HCT116 (cell line): ENCODE measurements around the gene PDZD8.

Experiments
- CEBPB ChIP-seq: IDR thresholded peaks from 2 replicates; pipeline ENCODE4 v1.6.1; 2012; ENCODE audit warnings: low read depth
- CTCF ChIP-seq, 3 experiments: fragments of 200-600 bp in 1 of 3; sonication (generic) in 1 of 3; IDR thresholded peaks in 2 of 3; conservative IDR thresholded peaks in 1 of 3; 2 replicates each; pipeline ENCODE4 v1.5.1; 2012 to 2017; ENCODE audit warnings: low read depth in 2 of 3, low read length in 2 of 3, antibody characterized with exemption in 1 of 3, borderline replicate concordance in 1 of 3, control low read depth in 1 of 3, mild to moderate bottlenecking in 1 of 3, mixed read lengths in 1 of 3, mixed run types in 1 of 3, moderate library complexity in 1 of 3; ENCODE audit not compliant: insufficient read depth in 1 of 3
- EZH2 ChIP-seq: fragments of 200-600 bp; sonication (generic); IDR thresholded peaks from 2 replicates; pipeline ENCODE4 v1.6.1; 2017; ENCODE audit warnings: antibody characterized with exemption, mixed run types
- EZH2phosphoT487 ChIP-seq: fragments of 200-600 bp; IDR thresholded peaks from 2 replicates; pipeline ENCODE4 v1.6.1; 2018; ENCODE audit warnings: antibody characterized with exemption, borderline replicate concordance
- JUND ChIP-seq: IDR thresholded peaks from 2 replicates; pipeline ENCODE4 v1.6.1; 2012
- POLR2A ChIP-seq: IDR thresholded peaks from 2 replicates; pipeline ENCODE4 v1.7.0; 2011; ENCODE audit warnings: borderline replicate concordance; ENCODE audit not compliant: insufficient read depth, insufficient read length; ENCODE audit errors: extremely low read depth
- POLR2AphosphoS5 ChIP-seq: IDR thresholded peaks from 2 replicates; pipeline ENCODE4 v1.6.1; 2011; ENCODE audit warnings: mild to moderate bottlenecking, low read depth, low read length, moderate library complexity
- SP1 ChIP-seq: IDR thresholded peaks from 2 replicates; pipeline ENCODE4 v1.6.1; 2012; ENCODE audit warnings: low read depth
- TCF7L2 ChIP-seq: IDR thresholded peaks from 2 replicates; pipeline ENCODE4 v1.7.0; 2011; ENCODE audit warnings: borderline replicate concordance, inconsistent platforms; ENCODE audit not compliant: insufficient read depth, insufficient read length; ENCODE audit errors: extremely low read depth

DNA sequence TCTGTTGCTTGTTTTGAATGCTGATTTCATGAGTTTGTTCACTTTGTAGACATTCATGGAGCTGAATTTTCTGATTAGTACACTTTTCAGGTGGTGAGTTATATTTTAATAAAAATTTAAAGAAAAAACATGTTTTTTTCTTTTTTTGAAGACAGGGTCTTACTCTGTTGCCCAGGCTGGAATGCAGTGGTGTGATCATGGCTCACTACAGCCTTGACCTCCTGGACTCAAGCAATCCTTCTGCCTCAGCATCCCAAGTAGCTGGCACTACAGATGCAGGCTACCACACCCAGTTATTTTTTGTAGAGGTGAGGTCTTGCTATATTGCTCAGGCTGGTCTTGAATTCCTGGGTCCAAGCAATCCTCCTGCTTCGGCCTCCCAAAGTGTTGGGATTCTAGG, 23.7 kb downstream of the PDZD8 start:
- TF ChIP-seq EZH2phosphoT487: no peak
- no peak for TF ChIP-seq CTCF (IDR thresholded peaks at IDR 0.05 in 2 of 3, conservative IDR thresholded peaks at IDR 0.05 in 1 of 3; ENCODE audit: borderline replicate concordance in 1 of 3, insufficient read depth in 1 of 3, low read depth in 2 of 3, low read length in 2 of 3)
- TF ChIP-seq POLR2A: no peak
- no peak for TF ChIP-seq TCF7L2
- TF ChIP-seq CEBPB: no peak
- no peak for TF ChIP-seq JUND
- no peak for TF ChIP-seq POLR2AphosphoS5
- TF ChIP-seq SP1: no peak
- no peak for TF ChIP-seq EZH2
